ENCODE results near the gene GUSB. TPM values are rescaled to one million over a fixed set of nuclear protein-coding genes. Genes with fewer than 3 reads are reported as not detected.

The GUSB gene
- total and polyA plus RNA-seq, 9 of the 15 experiments (the other 6 are each of a cell fraction or from before 2014, with no cell fraction given) = 22.7 to 102 (median 60.1) TPM

GRCh38 chr7:65925040-65925439, 57.0 kb downstream of the GUSB start:
- Histone ChIP-seq H3K4me2 (ENCODE audit: insufficient read depth, low read length) (no peak overlapping the region), H3K27me3 (ENCODE audit: control insufficient read depth in 2 of 2, insufficient read depth in 2 of 2, low read length in 2 of 2) (no peaks in the 10 kb centered on the region), H3K4me3 (no peak overlapping the region), H3K79me2 (ENCODE audit: control insufficient read depth, insufficient read depth, low read length) (peaks cover 59% of the 10 kb centered on the region), H3K9ac (ENCODE audit: insufficient read depth in 1 of 2, low read depth in 2 of 2, low read length in 2 of 2) (no peak overlapping the region), H3K9me1 (ENCODE audit: control insufficient read depth, insufficient read depth, low read length) (no peaks in the 10 kb centered on the region), H2AFZ (ENCODE audit: low read depth, low read length) (no peak overlapping the region), H3K36me3 (ENCODE audit: control insufficient read depth, insufficient read depth, low read length) (peaks cover under 1% of the 10 kb centered on the region; the same call in 2 of the 3 replicates), H3K9me3 (replicated peaks; ENCODE audit: control insufficient read depth, insufficient read depth, low read depth, low read length) (no peaks in the 10 kb centered on the region), H4K20me1 (replicated peaks; ENCODE audit: control insufficient read depth, insufficient read depth, low read length) (0 out of 2 replicates have a peak, but pooled peaks cover 2% of the 10 kb centered on the region), H3K4me1 (replicated peaks in 1 of 2; ENCODE audit: control insufficient read depth in 2 of 2, insufficient read depth in 2 of 2, low read length in 2 of 2) (peaks cover 9 to 36% of the 10 kb centered on the region in 2 experiments; a peak in 4 of 5 replicates), H3K27ac (ENCODE audit: extremely low read depth, low read depth, low read length) (no peak overlapping the region)
- peak in 1 of 4 experiments; percentile 16 for DNase-seq (ENCODE audit: extremely low read depth in 1 of 4, low spot score in 3 of 4)
- TF ChIP-seq NKRF (IDR thresholded peaks at IDR 0.05; ENCODE audit: borderline replicate concordance) = no peak
- no peak for TF ChIP-seq TEAD4 (IDR thresholded peaks at IDR 0.05; ENCODE audit: low read length)
- no peak for TF ChIP-seq TEAD4 (CRISPR knock-in tag; IDR thresholded peaks at IDR 0.05; ENCODE audit: borderline replicate concordance)
- no peak for TF ChIP-seq RFX5 (IDR thresholded peaks at IDR 0.05; ENCODE audit: low read depth, low read length)
- TF ChIP-seq PBX2 (CRISPR knock-in tag; IDR thresholded peaks at IDR 0.05; ENCODE audit: low read depth) = no peak
- TF ChIP-seq PBX2 (tag; conservative IDR thresholded peaks at IDR 0.05; ENCODE audit: low read depth) = peak; percentile 30; the same call in 1 of the 2 replicates
- TF ChIP-seq ZC3H4 (CRISPR knock-in tag; IDR thresholded peaks at IDR 0.05; ENCODE audit: borderline replicate concordance) = no peak
- peak in 1 of 2 experiments; percentile 87; a peak in 2 of 4 replicates for TF ChIP-seq FOXA3 (CRISPR knock-in tag; conservative IDR thresholded peaks at IDR 0.05 in 1 of 2, IDR thresholded peaks at IDR 0.05 in 1 of 2)
- TF ChIP-seq CTBP1 (IDR thresholded peaks at IDR 0.05; ENCODE audit: borderline replicate concordance) = peak; percentile 18; the same call in 1 of the 2 replicates
- 0 out of 2 replicates have a peak, but pooled peaks have one; percentile 23 for TF ChIP-seq HMBOX1 (IDR thresholded peaks at IDR 0.05)
- no peak for TF ChIP-seq ZNF174 (CRISPR knock-in tag; IDR thresholded peaks at IDR 0.05)
- TF ChIP-seq PKNOX1 (IDR thresholded peaks at IDR 0.05) = peak; percentile 77
- TF ChIP-seq MEIS2 (IDR thresholded peaks at IDR 0.05; ENCODE audit: partially characterized antibody) = peak; percentile 39
- TF ChIP-seq RFX7 (CRISPR knock-in tag; IDR thresholded peaks at IDR 0.05) = no peak
- no peak for TF ChIP-seq TAF7 (tag; IDR thresholded peaks at IDR 0.05)
- no peak for TF ChIP-seq FOXP1 (CRISPR knock-in tag; IDR thresholded peaks at IDR 0.05)
- no peak for ATAC-seq
- intact Hi-C loops (cut with micrococcal nuclease) = no loop called here
- BruUV-seq (replicated peaks) = no TSS peak
- 46% methylated on average over 3 of the region's 3 CpGs for WGBS (ENCODE audit: insufficient coverage, low coverage, missing lambda C conversion rate)
- in situ Hi-C loops (cut with MboI) = no loop called here
- POLR2A ChIA-PET = no interaction called here
- FAIRE-seq = no peak
- CTCF ChIA-PET (ENCODE audit: low intra/inter-chr PET ratio) = no interaction called here

Measured in K562 (cell line).